ENCODE data around the gene TRIM32.

- TF ChIP-seq ZFP3 (CRISPR knock-in tag; IDR thresholded peaks at IDR 0.05) (no peak), PATZ1 (CRISPR knock-in tag; IDR thresholded peaks at IDR 0.05; ENCODE audit: borderline replicate concordance) (no peak), CREB5 (CRISPR knock-in tag; IDR thresholded peaks at IDR 0.05; ENCODE audit: low read depth) (no peak), ARNTL (CRISPR knock-in tag; IDR thresholded peaks at IDR 0.05; ENCODE audit: borderline replicate concordance, low read depth) (no peak), ZNF565 (CRISPR knock-in tag; conservative IDR thresholded peaks at IDR 0.05; ENCODE audit: low read depth) (no peak), CSDC2 (CRISPR knock-in tag; IDR thresholded peaks at IDR 0.05) (no peak), POU6F1 (CRISPR knock-in tag; IDR thresholded peaks at IDR 0.05; ENCODE audit: borderline replicate concordance, low read depth) (no peak), PPARA (CRISPR knock-in tag; IDR thresholded peaks at IDR 0.05; ENCODE audit: borderline replicate concordance) (no peak)
Observed at GRCh38 chr9:116653348-116654058, 33.6 kb upstream of the TRIM32 start.

Data from SK-N-SH treated with all-trans-retinoic acid at 6 μM for 48 hours (cell line).